HG03460 (cell line): ENCODE data around the gene CDH4.

Experiments
- ATAC-seq: cut with Tn5 transposase; IDR thresholded peaks from one replicate; pipeline ENCODE4 v1.9.1; 2021; ENCODE audit not compliant: unreplicated experiment

Gene CDH4

DNA sequence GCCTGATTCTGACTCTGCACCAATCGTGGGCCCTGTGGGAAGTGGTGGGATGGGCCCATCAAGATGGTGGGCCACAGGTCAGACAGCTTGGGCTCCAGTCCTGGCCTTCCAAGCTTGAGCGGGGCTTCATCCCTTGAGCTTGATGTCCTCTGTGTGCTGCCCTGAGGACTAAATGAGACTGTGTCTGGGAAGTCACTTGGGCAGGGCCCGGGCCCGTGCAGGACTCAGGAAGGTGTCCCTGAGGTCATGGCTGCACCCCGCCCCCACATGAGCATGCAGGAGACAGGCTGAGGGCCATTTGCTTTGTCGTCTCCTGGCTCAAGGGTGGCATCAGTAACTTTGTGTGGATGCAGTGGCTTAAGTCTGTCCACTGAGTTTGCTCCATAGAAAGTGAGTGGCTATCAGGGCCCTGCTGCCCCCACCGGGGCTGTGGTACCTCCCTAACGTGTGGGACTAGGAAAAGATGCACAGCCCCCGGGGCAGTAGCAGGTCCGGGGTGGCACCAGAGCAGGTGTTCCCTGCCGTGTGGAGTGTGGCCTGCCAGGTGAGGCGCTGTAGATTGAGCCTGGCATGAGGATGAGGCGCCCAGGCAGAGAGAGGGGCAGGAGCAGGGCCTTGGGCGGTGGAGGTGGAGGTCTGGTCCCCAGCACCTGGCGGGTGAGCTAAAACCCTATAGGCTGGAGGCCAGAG lies 515.0 kb downstream of the CDH4 start:
- no peak for ATAC-seq

- no peak for ATAC-seq
Measured at GRCh38 chr20:61767761-61768494, 515.9 kb downstream of the CDH4 start.

DNA sequence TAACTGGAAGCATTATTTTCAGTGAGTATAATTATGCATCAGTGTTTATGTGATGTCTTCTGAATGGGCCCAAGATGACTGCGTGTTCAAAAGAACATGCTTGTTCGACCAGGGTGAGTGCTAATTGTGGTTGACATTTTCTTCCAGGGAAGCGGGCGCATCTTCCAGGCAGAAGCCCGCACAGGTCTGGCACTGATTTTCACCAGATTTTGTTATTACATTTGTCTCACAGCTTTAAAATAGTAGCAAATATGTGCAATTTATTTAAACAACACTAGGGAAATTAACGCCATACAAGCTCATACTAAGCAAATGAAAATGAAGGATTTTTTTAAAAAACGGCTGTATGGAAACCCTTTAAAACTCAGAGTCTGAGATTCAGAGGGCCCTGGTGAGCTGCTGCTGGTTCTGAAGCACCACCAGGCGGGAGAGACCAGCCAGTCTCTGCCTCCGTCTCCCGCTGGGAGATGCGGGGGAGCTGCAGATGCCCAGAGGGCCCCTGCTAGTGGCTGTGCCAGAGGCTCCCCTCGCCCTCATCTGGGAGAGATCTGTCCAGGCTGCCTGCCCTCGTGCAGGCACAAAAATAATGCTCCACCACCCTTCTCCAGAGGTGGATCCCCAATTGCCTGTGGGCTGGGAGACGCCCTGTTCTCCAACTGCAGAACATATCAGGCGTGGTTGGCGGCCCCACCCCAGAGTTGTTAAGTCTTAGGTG lies 516.7 kb downstream of the CDH4 start:
- no peak for ATAC-seq

DNA sequence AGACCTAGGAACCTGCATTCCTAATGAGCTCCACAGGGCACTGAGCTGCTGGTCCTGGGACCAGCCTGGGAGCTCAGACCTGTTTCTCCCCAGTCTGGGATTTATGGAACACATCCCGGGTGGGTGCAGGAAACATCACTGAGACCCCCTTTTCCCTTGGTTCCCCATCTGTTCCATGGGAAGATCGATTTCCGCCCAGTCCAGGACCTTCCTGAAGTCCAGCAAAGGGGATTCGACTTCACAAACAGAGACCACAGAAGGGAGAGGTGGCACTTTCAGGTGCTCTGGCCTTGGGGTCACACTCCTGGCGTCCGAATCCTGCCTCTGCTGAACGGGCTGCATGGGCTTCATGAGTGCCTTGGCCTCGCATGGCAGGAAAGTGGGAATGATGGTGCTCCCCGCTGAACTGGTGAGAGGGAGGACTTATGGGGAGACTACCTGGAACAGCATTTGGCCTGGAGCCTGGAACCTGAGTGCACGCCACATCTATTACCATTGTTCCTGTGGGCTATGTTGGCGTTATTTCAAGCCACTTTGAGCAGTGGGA lies 517.3 kb downstream of the CDH4 start:
- no peak for ATAC-seq

- ATAC-seq: no peak
Measured at GRCh38 chr20:61770113-61770585, 518.1 kb downstream of the CDH4 start.

DNA sequence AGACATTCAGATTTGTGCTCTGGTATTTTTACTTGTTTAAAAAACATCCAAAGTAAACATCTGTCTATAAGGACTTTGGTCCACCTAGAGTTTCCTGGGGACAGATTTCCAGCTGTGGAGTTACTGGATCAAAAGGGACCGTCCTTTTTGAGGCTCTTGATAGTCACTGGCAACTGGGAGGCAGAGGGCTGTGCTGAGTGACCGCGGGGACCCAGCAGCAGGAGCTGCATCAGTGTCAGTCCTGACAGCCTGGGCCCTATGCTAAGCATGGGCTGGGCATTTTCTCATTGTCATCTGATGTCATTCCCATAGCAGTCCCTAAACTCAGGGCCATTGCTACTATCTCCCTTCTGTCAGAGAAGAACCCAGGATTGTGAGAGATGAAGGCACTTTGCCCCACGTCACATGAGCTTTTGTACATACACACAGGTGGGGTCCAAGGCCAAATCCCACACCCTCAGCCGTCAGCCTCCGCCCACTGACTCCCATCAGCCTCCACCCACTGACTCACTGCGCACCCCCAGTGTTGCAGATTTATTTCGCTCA lies 519.8 kb downstream of the CDH4 start:
- ATAC-seq: no peak

GRCh38 chr20:61772828-61773631 lies 521.0 kb downstream of the CDH4 start:
- no peak for ATAC-seq

DNA sequence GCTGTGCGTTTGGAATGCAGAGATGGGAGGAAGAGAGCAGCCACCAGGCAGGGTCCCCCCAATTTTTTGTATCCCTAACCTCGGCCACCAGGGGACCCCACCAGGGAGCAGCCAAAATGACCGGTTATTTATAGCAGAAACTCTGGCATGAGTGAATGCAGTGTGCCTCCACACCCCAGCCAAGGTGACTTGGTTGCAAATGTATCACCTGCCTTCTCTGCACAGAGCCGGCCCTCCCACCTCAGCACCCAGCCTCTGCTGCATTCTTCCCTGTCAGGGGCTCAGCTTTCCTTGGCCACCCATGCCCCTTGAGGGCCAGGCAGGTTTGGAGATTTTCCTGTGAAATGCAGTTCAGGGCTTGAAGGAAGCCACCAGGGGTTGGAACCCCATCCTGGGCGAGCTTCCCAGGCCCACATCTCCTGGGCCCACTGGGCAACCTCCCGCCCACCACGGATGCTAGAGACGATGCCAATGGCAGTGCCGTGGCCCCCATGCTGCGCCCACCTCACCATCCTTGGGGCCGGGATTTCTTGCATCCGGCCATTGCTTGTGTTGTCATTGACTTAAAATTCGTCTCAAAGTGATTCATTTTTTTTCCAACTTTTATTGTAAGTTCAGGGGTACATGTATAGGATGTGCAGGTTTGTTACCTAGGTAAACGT lies 522.0 kb downstream of the CDH4 start:
- ATAC-seq: no peak

GRCh38 chr20:61775423-61775822 lies 523.4 kb downstream of the CDH4 start:
- ATAC-seq: no peak

GRCh38 chr20:61776491-61777075 lies 524.5 kb downstream of the CDH4 start:
- no peak for ATAC-seq

DNA sequence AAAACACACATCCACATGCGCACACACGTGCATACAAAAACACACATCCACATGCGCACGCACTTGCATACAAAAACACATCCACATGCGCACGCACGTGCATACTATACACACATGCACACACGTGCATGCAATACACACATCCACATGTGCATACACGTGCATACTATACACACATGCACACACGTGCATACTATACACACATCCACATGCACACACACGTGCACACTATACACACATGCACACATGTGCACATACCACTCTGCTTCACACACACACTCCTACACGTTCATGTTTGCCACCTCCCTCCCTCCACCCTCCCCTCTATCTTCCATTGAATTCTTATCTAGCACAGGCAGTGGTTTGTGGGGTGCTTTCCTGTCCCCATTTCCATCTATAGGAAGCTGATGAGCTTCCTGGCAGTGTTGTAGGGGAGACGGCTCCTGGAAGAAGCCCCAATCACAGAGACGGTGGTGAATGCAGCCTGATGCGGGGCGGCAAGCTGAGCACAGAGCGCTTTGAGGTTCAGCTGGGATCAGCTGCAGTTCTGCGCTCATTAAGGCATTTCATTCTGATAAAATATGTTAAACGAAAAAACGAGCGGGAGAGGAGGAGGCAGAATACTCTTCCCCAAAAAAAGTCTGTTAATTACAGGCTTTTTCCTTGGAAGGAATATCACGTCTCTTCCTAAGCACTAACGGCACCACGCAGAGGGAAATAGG lies 525.9 kb downstream of the CDH4 start:
- no peak for ATAC-seq

DNA sequence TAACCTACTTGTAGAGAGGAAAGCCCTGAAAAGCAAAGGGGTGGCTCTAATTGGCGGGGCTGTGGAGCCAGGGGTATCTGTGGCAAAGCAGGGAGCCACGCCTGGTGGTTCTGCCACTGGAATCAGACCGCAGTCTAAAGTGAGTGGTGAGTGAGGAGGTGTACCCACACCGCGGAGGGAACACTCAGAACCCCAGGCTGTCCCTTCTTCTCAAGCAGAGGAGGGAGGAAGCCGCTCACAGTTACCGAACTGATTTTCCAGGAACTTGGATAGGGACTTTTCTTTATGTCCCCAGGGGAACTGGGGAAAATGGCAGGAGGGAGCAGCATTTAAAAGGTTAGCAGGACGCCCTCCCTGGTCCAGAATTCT lies 526.4 kb downstream of the CDH4 start:
- no peak for ATAC-seq

GRCh38 chr20:61779176-61779965 lies 527.3 kb downstream of the CDH4 start:
- no peak for ATAC-seq

DNA sequence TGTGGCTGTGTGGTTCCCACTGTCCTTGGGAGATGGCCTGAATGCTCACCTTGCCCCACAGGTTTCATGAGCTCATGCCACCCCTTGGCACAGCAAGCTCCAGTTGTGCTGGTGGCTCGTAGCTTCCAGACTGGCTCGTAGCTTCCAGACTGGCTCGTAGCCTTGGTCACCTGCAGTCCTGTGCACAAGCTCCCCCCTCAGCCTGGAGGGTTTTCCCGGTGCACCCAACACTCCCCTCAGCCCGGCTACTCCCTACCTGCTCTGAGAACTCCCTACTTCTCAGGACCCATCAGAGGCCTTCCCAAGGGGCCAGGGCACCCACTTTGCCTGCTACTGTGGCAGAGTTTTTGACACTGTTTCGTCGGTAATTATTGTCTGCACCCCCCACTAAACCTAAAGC lies 528.0 kb downstream of the CDH4 start:
- no peak for ATAC-seq

DNA sequence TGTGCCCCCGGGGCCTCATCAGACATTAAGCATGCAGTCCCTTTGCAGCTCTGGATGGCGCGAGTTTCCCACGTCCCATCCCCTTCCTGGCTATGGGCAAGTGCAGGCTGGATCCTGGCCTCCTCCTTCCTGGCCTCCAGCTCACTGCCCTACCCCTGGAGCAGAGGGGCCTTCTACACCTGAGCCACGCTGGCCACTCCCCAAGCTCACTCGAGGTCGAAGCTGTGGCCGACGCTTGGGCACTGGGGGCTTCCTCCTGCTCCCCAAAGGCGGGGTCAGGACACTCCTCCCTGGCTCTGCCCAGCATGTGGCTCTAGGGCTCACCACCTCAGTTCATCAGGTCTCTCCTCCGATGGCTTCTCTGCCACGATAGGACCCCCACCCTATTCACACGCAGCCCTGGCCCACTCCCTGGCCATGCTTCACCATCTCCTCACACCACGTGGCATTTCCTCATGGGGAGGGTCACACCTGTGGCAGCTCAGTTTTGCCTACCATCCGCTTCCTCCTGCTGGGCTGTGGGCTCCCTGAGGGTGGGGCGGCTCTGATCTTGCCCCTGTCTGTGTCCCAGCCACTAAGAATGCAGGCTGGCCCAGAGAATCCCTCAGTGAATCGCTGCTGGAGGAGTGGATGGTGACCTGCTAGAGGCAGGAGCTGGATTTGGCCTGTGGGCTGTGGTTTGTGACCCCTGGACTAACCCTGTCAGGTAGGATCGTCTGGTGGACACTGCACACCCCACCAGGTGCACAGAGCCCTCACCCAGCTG lies 532.9 kb downstream of the CDH4 start:
- ATAC-seq: no peak

- ATAC-seq: no peak
Measured at GRCh38 chr20:61785567-61785816, 533.4 kb downstream of the CDH4 start.

DNA sequence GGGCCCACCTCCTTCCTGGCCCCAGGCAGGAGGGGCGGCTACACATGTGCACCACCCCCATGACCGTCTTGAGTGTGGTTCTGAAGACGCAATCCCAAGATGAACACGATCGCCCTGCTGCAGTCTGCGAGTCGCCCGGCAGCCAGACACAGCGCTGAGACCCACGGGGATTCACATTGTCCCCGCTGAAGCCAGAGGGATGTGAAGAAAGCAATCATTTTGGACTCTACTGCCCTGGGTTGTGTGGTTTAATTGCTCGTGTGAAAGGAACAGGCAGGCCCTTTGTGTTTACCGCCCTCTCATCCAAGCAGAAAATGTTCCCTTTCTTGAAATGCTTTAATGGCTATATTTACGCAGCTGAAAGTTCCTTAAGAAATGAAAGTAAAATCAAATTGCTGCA lies 534.2 kb downstream of the CDH4 start:
- ATAC-seq: no peak

DNA sequence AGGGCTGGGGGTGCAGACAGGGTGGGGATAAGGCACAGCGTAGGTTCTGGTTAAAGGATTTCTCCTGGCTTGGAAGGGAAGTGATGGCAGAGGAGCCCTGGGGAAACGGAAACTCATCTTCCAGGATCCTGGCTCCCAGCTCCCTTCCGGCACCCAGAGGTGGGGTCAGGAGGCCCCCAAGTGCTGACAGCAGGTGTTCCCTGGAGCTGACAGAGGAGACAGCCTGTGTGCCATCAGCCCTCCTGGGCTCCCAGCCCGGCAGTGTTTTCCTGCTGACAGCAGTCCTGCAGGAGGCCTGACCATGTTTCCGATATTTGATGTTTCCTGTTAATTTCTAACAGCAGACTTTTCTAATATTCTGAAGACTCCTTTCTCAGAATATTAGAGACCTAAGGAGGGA lies 536.3 kb downstream of the CDH4 start:
- ATAC-seq: no peak
